GM19239 (cell line): ENCODE data around the gene PRXL2B.

Experiments used
- DNase-seq: peaks from one replicate; pipeline ENCODE4 v3.0.0; 2011; ENCODE audit warnings: low spot score; ENCODE audit not compliant: insufficient read length
- FAIRE-seq: peaks from 2 replicates; lab custom pipeline; 2011; peaks lifted over from hg19 to GRCh38; lab: Jason Lieb, UNC

The PRXL2B gene

GRCh38 chr1:2595261-2595811, 8.8 kb downstream of the PRXL2B start:
- no peak for FAIRE-seq
- DNase-seq: no peak

DNA sequence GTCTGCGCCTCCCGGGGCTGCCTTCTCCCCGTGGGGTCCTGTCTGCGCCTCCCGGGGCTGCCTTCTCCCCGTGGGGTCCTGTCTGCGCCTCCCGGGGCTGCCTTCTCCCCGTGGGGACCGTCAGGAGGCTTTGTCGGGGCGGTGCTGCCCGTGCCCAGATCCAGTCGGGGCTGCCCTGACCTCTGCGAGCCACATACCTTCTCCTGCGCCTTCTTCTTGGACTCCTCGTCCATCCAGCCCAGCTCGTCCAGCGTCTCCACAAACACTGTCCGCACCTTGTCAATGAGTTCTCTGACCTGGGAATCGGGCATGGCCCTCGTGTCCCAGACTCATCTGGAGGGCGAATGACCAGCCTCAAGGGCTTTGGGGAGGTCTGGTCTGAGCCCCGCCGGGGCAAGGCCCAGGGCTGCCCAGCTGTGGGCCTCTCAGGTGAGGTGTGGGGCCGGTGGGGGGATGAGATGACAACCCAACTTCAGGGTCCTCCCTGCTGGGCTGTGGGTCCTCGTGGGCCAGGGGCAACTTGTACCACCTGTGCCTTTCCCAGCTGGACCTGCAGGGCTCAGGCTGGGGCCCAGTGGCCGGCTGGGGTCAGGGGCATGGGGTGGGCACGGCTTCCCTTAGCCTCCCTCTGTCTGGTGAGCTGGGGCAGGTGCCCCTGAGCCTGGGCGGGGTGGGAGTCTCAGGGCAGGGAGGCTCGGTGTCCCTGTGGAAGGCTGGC, 9.4 kb downstream of the PRXL2B start:
- FAIRE-seq (no peak), DNase-seq (no peak)

- FAIRE-seq: no peak
- DNase-seq: no peak
Measured at GRCh38 chr1:2596530-2597333, 10.2 kb downstream of the PRXL2B start.

- no peak for FAIRE-seq
- DNase-seq: no peak
Measured at GRCh38 chr1:2597441-2598328, 11.1 kb downstream of the PRXL2B start.

GRCh38 chr1:2598329-2598931, 11.9 kb downstream of the PRXL2B start:
- FAIRE-seq (no peak), DNase-seq (no peak)

GRCh38 chr1:2601721-2602303, 15.2 kb downstream of the PRXL2B start:
- no peak for FAIRE-seq
- no peak for DNase-seq

GRCh38 chr1:2602311-2602835, 15.8 kb downstream of the PRXL2B start:
- FAIRE-seq (no peak), DNase-seq (no peak)

- DNase-seq (no peak), FAIRE-seq (no peak)
Measured at GRCh38 chr1:2602866-2603520, 16.4 kb downstream of the PRXL2B start.

- FAIRE-seq: no peak
- DNase-seq: no peak
Measured at GRCh38 chr1:2603521-2604155, 17.1 kb downstream of the PRXL2B start.

DNA sequence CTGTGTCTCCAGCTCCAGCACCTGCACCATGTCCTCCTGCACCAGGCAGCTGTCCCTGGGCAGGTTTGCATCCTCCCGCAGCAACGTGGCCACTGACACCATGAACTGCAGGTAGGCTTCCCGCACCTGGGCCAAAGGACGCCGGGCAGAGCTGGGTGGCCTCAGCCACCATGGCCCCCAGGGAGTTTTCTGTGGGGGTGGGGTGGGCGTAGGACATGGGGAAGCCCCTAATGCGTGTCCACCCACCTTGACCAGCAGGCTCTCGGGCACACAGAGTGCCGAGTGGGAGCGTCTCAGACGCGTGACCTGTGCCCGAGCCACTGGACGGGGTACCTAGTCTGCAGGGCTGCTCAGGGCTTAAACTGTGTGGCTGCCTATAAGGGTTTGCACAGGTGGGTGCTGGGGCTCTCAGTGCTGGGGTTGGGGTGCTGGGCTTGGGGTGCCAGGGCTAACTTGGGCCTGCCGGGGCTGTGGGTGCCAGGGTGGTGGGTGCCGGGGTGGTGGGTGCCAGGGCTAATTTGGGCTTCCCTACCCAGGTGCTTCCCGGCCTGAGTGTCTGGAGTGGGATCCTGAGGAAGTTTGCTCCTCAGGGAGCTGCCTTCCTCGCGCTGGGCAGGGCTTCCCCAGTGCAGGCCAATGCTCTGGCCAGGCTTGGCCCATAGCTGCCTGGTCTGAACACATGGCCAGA, 17.7 kb downstream of the PRXL2B start:
- DNase-seq: no peak
- no peak for FAIRE-seq

DNA sequence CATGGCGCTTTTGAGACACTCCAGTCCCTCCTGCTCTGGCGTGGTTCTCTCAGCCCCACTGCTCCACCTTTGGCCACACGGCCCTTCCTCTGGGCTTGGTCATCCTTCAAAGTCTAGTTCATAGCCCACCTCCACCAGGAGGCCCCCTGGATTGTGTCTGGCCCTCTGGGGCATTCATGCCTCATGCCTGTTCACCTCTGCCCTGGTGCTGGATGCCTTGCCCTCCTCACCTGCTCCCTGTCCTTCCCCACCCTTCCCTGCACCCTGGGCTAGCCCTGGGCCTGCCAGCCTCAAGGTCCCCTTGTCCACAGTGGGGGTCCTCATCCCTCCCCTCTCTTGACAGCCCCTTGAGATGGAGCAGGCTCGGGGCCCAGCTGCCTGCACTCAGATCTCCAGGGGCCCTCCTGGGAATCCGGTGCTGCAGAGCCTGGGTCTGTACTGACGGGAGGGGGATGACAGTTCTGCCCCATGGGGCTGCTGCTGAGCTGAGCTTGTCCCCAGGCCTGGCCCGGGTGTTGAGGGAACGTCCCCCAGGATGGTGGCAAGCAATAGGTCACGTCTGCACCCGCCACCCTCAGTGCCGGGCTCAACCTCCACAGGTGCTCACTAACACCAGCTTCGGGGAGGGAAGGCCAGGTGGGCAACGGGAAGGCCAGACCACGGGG, 18.4 kb downstream of the PRXL2B start:
- FAIRE-seq (no peak), DNase-seq (no peak)

GRCh38 chr1:2605509-2606395, 19.2 kb downstream of the PRXL2B start:
- no peak for FAIRE-seq

GRCh38 chr1:2606396-2606880, 19.9 kb downstream of the PRXL2B start:
- DNase-seq (no peak), FAIRE-seq (no peak)

More at GRCh38 chr1:2605509-2606395, 19.2 kb downstream of the PRXL2B start:
- no peak for DNase-seq

GRCh38 chr1:2606881-2607621, 20.5 kb downstream of the PRXL2B start:
- no peak for FAIRE-seq
- no peak for DNase-seq

GRCh38 chr1:2607641-2608091, 21.1 kb downstream of the PRXL2B start:
- DNase-seq (no peak), FAIRE-seq (no peak)
